H1 (cell line): ENCODE results near the gene PPM1D. TPM values are rescaled to one million over a fixed set of nuclear protein-coding genes. Genes with fewer than 3 reads are reported as not detected.

Experiments used
- CTCF ChIA-PET: fragments of 300-600 bp; sonication (Branson Sonifier 250); formaldehyde crosslinking; loops from one replicate; lab custom pipeline; 2021; ENCODE audit not compliant: partially characterized antibody; lab: Charles Lee
- POLR2A ChIA-PET: fragments of 300-600 bp; sonication (Branson Sonifier 250); formaldehyde crosslinking; loops from one replicate; lab custom pipeline; 2021; ENCODE audit warnings: inconsistent platforms; ENCODE audit not compliant: partially characterized antibody; lab: Charles Lee
- DNase-seq, 2 experiments: peaks; one replicate each; pipeline versions ENCODE4 v3.0.0 to v3.0.0-alpha.2; 2010 to 2022; ENCODE audit warnings: low spot score in 2 of 2, low read depth in 1 of 2, mixed read lengths in 1 of 2
- FAIRE-seq: peaks from 2 replicates; lab custom pipeline; 2011; peaks lifted over from hg19 to GRCh38; lab: Jason Lieb, UNC
- H2AFZ ChIP-seq: 2 replicates; pipeline ENCODE4 v1.8.1; 2012; ENCODE audit warnings: low read length, inconsistent platforms
- H2AK5ac ChIP-seq: 2 replicates; pipeline ENCODE4 v1.6.1; 2013; ENCODE audit warnings: low read depth, low read length
- H2BK120ac ChIP-seq: replicated peaks from 2 replicates; pipeline ENCODE3; 2013; ENCODE audit warnings: low read depth, low read length, inconsistent platforms
- H2BK12ac ChIP-seq: 2 replicates; pipeline ENCODE4 v1.6.1; 2013; ENCODE audit warnings: low read depth, low read length
- H2BK15ac ChIP-seq: 2 replicates; pipeline ENCODE4 v1.6.1; 2013; ENCODE audit warnings: low read length
- H2BK20ac ChIP-seq: 2 replicates; pipeline ENCODE4 v1.6.1; 2013; ENCODE audit warnings: low read length
- H2BK5ac ChIP-seq: 2 replicates; pipeline ENCODE4 v1.6.1; 2013; ENCODE audit warnings: low read depth, low read length
- H3K14ac ChIP-seq: 2 replicates; pipeline ENCODE4 v1.6.1; 2013; ENCODE audit warnings: inconsistent platforms; ENCODE audit not compliant: insufficient read length
- H3K18ac ChIP-seq: 2 replicates; pipeline ENCODE4 v1.6.1; 2013; ENCODE audit warnings: low read length; ENCODE audit errors: extremely low read depth
- H3K23ac ChIP-seq: 2 replicates; pipeline ENCODE4 v1.6.1; 2013; ENCODE audit warnings: inconsistent platforms; ENCODE audit not compliant: insufficient read length
- H3K23me2 ChIP-seq: 2 replicates; pipeline ENCODE4 v1.6.1; 2013; ENCODE audit warnings: low read depth, low read length
- H3K27ac ChIP-seq: 2 replicates; pipeline ENCODE4 v1.6.1; 2011; ENCODE audit warnings: low read depth, low read length, inconsistent platforms
- H3K27me3 ChIP-seq, 4 experiments: replicated peaks in 1 of 4; 1 replicate in 1 of 4; 2 replicates in 3 of 4; pipeline versions ENCODE4 v1.6.1 to v1.8.1; 2011 to 2013; ENCODE audit warnings: low read length in 3 of 4, mild to moderate bottlenecking in 3 of 4, inconsistent platforms in 2 of 4, mixed read lengths in 2 of 4, moderate library complexity in 1 of 4; ENCODE audit not compliant: control insufficient read depth in 3 of 4, insufficient read depth in 3 of 4; ENCODE audit errors: extremely low read depth in 1 of 4
- H3K36me3 ChIP-seq, 4 experiments: 2 replicates each; pipeline versions ENCODE4 v1.6.1 to v1.8.1; 2011 to 2013; ENCODE audit warnings: mild to moderate bottlenecking in 4 of 4, low read length in 3 of 4, moderate library complexity in 2 of 4, control low read depth in 1 of 4, inconsistent platforms in 1 of 4; ENCODE audit not compliant: insufficient read depth in 4 of 4, control insufficient read depth in 2 of 4
- H3K4ac ChIP-seq: replicated peaks from 2 replicates; pipeline ENCODE3; 2013; ENCODE audit warnings: low read length, low read depth, mixed read lengths, inconsistent platforms; ENCODE audit not compliant: insufficient read length
- H3K4me1 ChIP-seq, 4 experiments: replicated peaks in 1 of 4; 1 replicate in 1 of 4; 2 replicates in 3 of 4; pipeline versions ENCODE4 v1.6.1 to v1.8.1; 2011 to 2013; ENCODE audit warnings: low read length in 3 of 4, inconsistent platforms in 2 of 4, mixed read lengths in 1 of 4; ENCODE audit not compliant: insufficient read depth in 4 of 4, control insufficient read depth in 3 of 4
- H3K4me2 ChIP-seq, 2 experiments: 2 replicates each; pipeline versions ENCODE4 v1.6.1 to v1.8.1; 2011 to 2013; ENCODE audit warnings: low read depth in 2 of 2, low read length in 2 of 2, control low read depth in 1 of 2, inconsistent platforms in 1 of 2, mild to moderate bottlenecking in 1 of 2; ENCODE audit not compliant: insufficient read depth in 1 of 2
- H3K4me3 ChIP-seq, 4 experiments: fragments of 200-600, 300-600 bp in 1 of 4; sonication (generic), shearing (Covaris generic), sonication (Bioruptor Twin) in 1 of 4; 2 replicates each; pipeline versions ENCODE4 v1.5.1 to v1.8.1; 2011 to 2016; ENCODE audit warnings: low read length in 4 of 4, low read depth in 3 of 4, control low read depth in 2 of 4, inconsistent platforms in 2 of 4, mild to moderate bottlenecking in 2 of 4, mixed read lengths in 1 of 4, moderate library complexity in 1 of 4; ENCODE audit not compliant: insufficient read depth in 2 of 4; ENCODE audit errors: extremely low read depth in 1 of 4
- H3K56ac ChIP-seq: replicated peaks from 2 replicates; pipeline ENCODE3; 2013; ENCODE audit warnings: low read depth, mild to moderate bottlenecking, mixed read lengths, low read length, inconsistent platforms; ENCODE audit not compliant: insufficient read length
- H3K79me1 ChIP-seq: 2 replicates; pipeline ENCODE4 v1.6.1; 2013; ENCODE audit warnings: low read depth, low read length, control low read depth
- H3K79me2 ChIP-seq, 2 experiments: 2 replicates each; pipeline versions ENCODE4 v1.6.1 to v1.8.1; 2012 to 2013; ENCODE audit warnings: low read length in 2 of 2, mild to moderate bottlenecking in 2 of 2, inconsistent platforms in 1 of 2; ENCODE audit not compliant: insufficient read depth in 2 of 2, control insufficient read depth in 1 of 2
- H3K9ac ChIP-seq, 4 experiments: replicated peaks in 1 of 4; 1 replicate in 1 of 4; 2 replicates in 3 of 4; pipeline versions ENCODE4 v1.6.1 to v1.8.1; 2011 to 2013; ENCODE audit warnings: low read depth in 3 of 4, low read length in 3 of 4, control low read depth in 2 of 4, mild to moderate bottlenecking in 2 of 4, moderate library complexity in 2 of 4, inconsistent platforms in 1 of 4; ENCODE audit errors: extremely low read depth in 1 of 4
- H3K9me3 ChIP-seq, 2 experiments: 2 replicates each; pipeline versions ENCODE4 v1.6.1 to v1.8.1; 2012 to 2013; ENCODE audit warnings: mild to moderate bottlenecking in 2 of 2, moderate library complexity in 2 of 2, control low read depth in 1 of 2, inconsistent platforms in 1 of 2, low read depth in 1 of 2, low read length in 1 of 2, mixed read lengths in 1 of 2; ENCODE audit not compliant: insufficient read depth in 2 of 2
- H4K20me1 ChIP-seq, 2 experiments: replicated peaks in 1 of 2; 2 replicates each; pipeline versions ENCODE3 to v1.8.1; 2011 to 2013; ENCODE audit warnings: inconsistent platforms in 2 of 2, low read length in 2 of 2, mild to moderate bottlenecking in 1 of 2; ENCODE audit not compliant: insufficient read depth in 2 of 2, control insufficient read depth in 1 of 2
- H4K5ac ChIP-seq: 2 replicates; pipeline ENCODE4 v1.6.1; 2013; ENCODE audit warnings: low read length, low read depth, mixed read lengths, inconsistent platforms; ENCODE audit not compliant: insufficient read length
- H4K8ac ChIP-seq: 2 replicates; pipeline ENCODE4 v1.8.0; 2013; ENCODE audit warnings: mild to moderate bottlenecking, moderate library complexity, low read length, inconsistent platforms; ENCODE audit not compliant: insufficient read depth; ENCODE audit errors: extremely low read depth
- H4K91ac ChIP-seq: replicated peaks from 2 replicates; pipeline ENCODE3; 2013; ENCODE audit warnings: low read length, mixed read lengths, inconsistent platforms; ENCODE audit not compliant: insufficient read length
- BACH1 ChIP-seq: IDR thresholded peaks from 2 replicates; pipeline ENCODE4 v1.6.1; 2012; ENCODE audit warnings: low read length, improper control_type of control experiment
- JUND ChIP-seq: IDR thresholded peaks from 2 replicates; pipeline ENCODE4 v1.6.1; 2011; ENCODE audit warnings: mild to moderate bottlenecking, improper control_type of control experiment, low read length
- POLR2A ChIP-seq, 2 experiments: IDR thresholded peaks; 1 replicate in 1 of 2; 2 replicates in 1 of 2; pipeline ENCODE4 v1.6.1; 2011; ENCODE audit warnings: low read depth in 2 of 2, low read length in 2 of 2, mild to moderate bottlenecking in 2 of 2; ENCODE audit errors: control extremely low read depth in 1 of 2
- SIN3A ChIP-seq, 2 experiments: IDR thresholded peaks in 1 of 2; conservative IDR thresholded peaks in 1 of 2; 2 replicates each; pipeline ENCODE4 v1.6.1; 2011 to 2012; ENCODE audit warnings: low read length in 2 of 2, improper control_type of control experiment in 1 of 2, low read depth in 1 of 2, mild to moderate bottlenecking in 1 of 2
- SIX5 ChIP-seq: IDR thresholded peaks from 2 replicates; pipeline ENCODE4 v1.6.1; 2011; ENCODE audit warnings: mild to moderate bottlenecking, low read depth, low read length
- SP2 ChIP-seq: IDR thresholded peaks from 2 replicates; pipeline ENCODE4 v1.6.1; 2012; ENCODE audit warnings: mild to moderate bottlenecking, low read length, inconsistent platforms
- SP4 ChIP-seq: IDR thresholded peaks from 2 replicates; pipeline ENCODE4 v1.6.1; 2012; ENCODE audit warnings: low read length, inconsistent platforms
- YY1 ChIP-seq: IDR thresholded peaks from 2 replicates; pipeline ENCODE4 v1.6.1; 2011; ENCODE audit warnings: low read depth, mild to moderate bottlenecking, low read length
- WGBS, 2 experiments: shearing (Covaris generic) in 1 of 2; methylation state at CpG; one replicate each; pipeline versions ENCODE4 v1.1.6 to v1.1.7; 2013 to 2015; ENCODE audit warnings: low lambda C conversion rate in 2 of 2, mixed read lengths in 2 of 2, inconsistent platforms in 1 of 2, low coverage in 1 of 2, missing lambda C conversion rate in 1 of 2; ENCODE audit not compliant: insufficient replicate concordance in 2 of 2, insufficient coverage in 1 of 2, insufficient read length in 1 of 2; ENCODE audit errors: extremely low coverage in 1 of 2, missing lambda C conversion rate in 1 of 2; 5-methylcytosine and 5-hydroxymethylcytosine counted together
- polyA plus RNA-seq, 7 experiments: library from polyadenylated mRNA; depleted of rRNA in 3 of 7; stranded (reverse) in 5 of 7; unstranded in 2 of 7; fragments of >200 nt in 5 of 7; fragments of 200-250 nt in 2 of 7; gene quantifications; 1 replicate in 5 of 7; 2 replicates in 1 of 7; 4 replicates in 1 of 7; pipeline versions ENCODE4 v1.2.1 to v1.2.3, GENCODE V29; 2011 to 2013; ENCODE audit warnings: missing spikeins in 2 of 7, mixed read lengths in 2 of 7
- total RNA-seq: library from RNA; stranded (reverse); fragmentation: NEBNext Ultra II Directional; extraction: Animal tissue kit (Norgen Biotek cat#: 25700); gene quantifications from 2 replicates; pipeline ENCODE4 v1.2.1, GENCODE V29; 2021

PPM1D gene
- total and polyA plus RNA-seq, 2 of the 8 experiments (the other 6 are each of a cell fraction or from before 2014, with no cell fraction given) = 5.0 to 16.7 TPM

DNA sequence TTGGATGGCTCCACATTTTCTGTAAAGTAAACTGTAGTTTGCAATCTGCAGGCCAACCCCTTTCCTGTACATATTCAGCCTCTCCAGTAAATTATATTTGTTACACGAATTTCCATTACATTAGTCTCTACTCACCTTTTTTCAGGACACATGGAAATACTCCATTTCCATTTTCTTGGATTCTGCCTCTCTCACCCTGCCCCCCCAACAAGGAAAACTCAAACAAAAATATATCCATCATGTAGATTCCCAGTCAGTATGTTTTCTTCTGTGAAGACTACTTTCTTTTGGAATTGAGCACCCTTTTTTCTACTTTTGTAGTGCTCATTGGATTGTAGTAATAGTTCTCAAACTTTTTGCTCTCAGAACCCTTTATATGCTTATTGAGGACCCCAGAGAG lies 2.9 kb downstream of the PPM1D start:
- Histone ChIP-seq H3K4me2 (peak overlapping the region; percentile 84 to 89; a peak in 3 of 4 replicates), H2AFZ (no peak overlapping the region), H3K18ac (no peak overlapping the region), H3K9ac (no peak overlapping the region), H2BK5ac (no peak overlapping the region), H2BK12ac (no peak overlapping the region), H3K79me1 (peaks cover 2% of the 10 kb centered on the region; the same call in 1 of the 2 replicates), H4K20me1 (peaks cover 3 to 7% of the 10 kb centered on the region in 2 experiments), H4K8ac (no peak overlapping the region), H3K27ac (no peak overlapping the region), H3K27me3 (no peaks in the 10 kb centered on the region), H3K4me1 (peaks cover 0 to 3% (median 0%) of the 10 kb centered on the region in 4 experiments; a peak in 1 of 7 replicates), H2AK5ac (no peak overlapping the region), H2BK15ac (no peak overlapping the region), H3K23me2 (peaks cover 4% of the 10 kb centered on the region), H3K56ac (no peak overlapping the region), H3K14ac (no peak overlapping the region), H4K91ac (no peak overlapping the region), H4K5ac (peak overlapping the region; percentile 28), H3K9me3 (no peaks in the 10 kb centered on the region), H2BK120ac (no peak overlapping the region), H3K36me3 (no peaks in the 10 kb centered on the region), H3K4me3 (peak overlapping the region; percentile 19 to 95 (median 80); a peak in 6 of 8 replicates), H3K23ac (no peak overlapping the region), H3K79me2 (peaks cover 18 to 76% of the 10 kb centered on the region in 2 experiments), H3K4ac (peak overlapping the region; percentile 47), H2BK20ac (no peak overlapping the region)
- ChIA-PET POLR2A (interaction anchor here (0.7 to 1.4 kb wide), 3 partner anchors 10 to 38 kb away, joined by 3 to 5 read pairs (median 4); no protein-coding TSS in a partner anchor), CTCF (interaction anchor here (1.5 kb wide), 1 partner anchor 38 kb away, joined by 4 read pairs; no protein-coding TSS in a partner anchor)
- TF ChIP-seq SP2 = no peak
- no peak for TF ChIP-seq SP4
- no peak for TF ChIP-seq POLR2A (IDR thresholded peaks at IDR 0.05; ENCODE audit: control extremely low read depth in 1 of 2, low read depth in 2 of 2, low read length in 2 of 2)
- TF ChIP-seq BACH1 = no peak
- no peak for TF ChIP-seq YY1
- no peak for TF ChIP-seq SIN3A (conservative IDR thresholded peaks at IDR 0.05 in 1 of 2, IDR thresholded peaks at IDR 0.05 in 1 of 2; ENCODE audit: low read depth in 1 of 2, low read length in 2 of 2)
- no peak for TF ChIP-seq SIX5
- TF ChIP-seq JUND = no peak
- no peak for FAIRE-seq
- DNase-seq = no peak
- 16% methylated on average over 1 of the region's 1 CpG; no CpG with 5 or more reads in 1 of the 2 experiments for WGBS, 2 experiments
